Measurements from ENCODE around the gene DGKG.

DGKG gene

GRCh38 chr3:186268616-186269448, 93.2 kb downstream of the DGKG start:
- no peak for DNase-seq

GRCh38 chr3:186267758-186268157, 94.3 kb downstream of the DGKG start:
- no peak for DNase-seq

GRCh38 chr3:186264608-186265400, 97.2 kb downstream of the DGKG start:
- no peak for DNase-seq

- no peak for DNase-seq
Measured at GRCh38 chr3:186261638-186262037, 100.4 kb downstream of the DGKG start.

GRCh38 chr3:186260726-186261125, 101.3 kb downstream of the DGKG start:
- no peak for DNase-seq

GRCh38 chr3:186259612-186260383, 102.2 kb downstream of the DGKG start:
- DNase-seq, result peak; percentile 65

GRCh38 chr3:186258968-186259367, 103.1 kb downstream of the DGKG start:
- DNase-seq, result no peak

- DNase-seq, result no peak
Measured at GRCh38 chr3:186257866-186258265, 104.2 kb downstream of the DGKG start.

GRCh38 chr3:186255703-186256331, 106.2 kb downstream of the DGKG start:
- no peak for DNase-seq

GRCh38 chr3:186254676-186255650, 107.1 kb downstream of the DGKG start:
- DNase-seq, result no peak

- no peak for DNase-seq
Measured at GRCh38 chr3:186251948-186252619, 110.0 kb downstream of the DGKG start.

GRCh38 chr3:186248850-186249249, 113.2 kb downstream of the DGKG start:
- DNase-seq, result no peak

GRCh38 chr3:186247821-186248814, 113.9 kb downstream of the DGKG start:
- no peak for DNase-seq

- DNase-seq, result no peak
Measured at GRCh38 chr3:186246941-186247340, 115.1 kb downstream of the DGKG start.

GRCh38 chr3:186244016-186244415, 118.0 kb downstream of the DGKG start:
- no peak for DNase-seq

- peak; percentile 44 for DNase-seq
Measured at GRCh38 chr3:186241910-186242821, 119.9 kb downstream of the DGKG start.

- DNase-seq, result no peak
Measured at GRCh38 chr3:186239321-186239720, 122.7 kb downstream of the DGKG start.

GRCh38 chr3:186237915-186238314, 124.1 kb downstream of the DGKG start:
- DNase-seq, result no peak

Measured in activated CD4-positive, CD25-positive, alpha-beta regulatory T cell treated with anti-CD3 and anti-CD28 coated beads, Interleukin-2, amount 50 U/mL, for 72 hours (primary cell).